HCT116 (cell line): ENCODE measurements around the gene SETD1B. TPM values are rescaled to one million over a fixed set of nuclear protein-coding genes. Genes with fewer than 3 reads are reported as not detected.

ENCODE experiments used
- ATAC-seq: fragments of 200-7000 bp; cut with Tn5 transposase; 2 replicates; pipeline ENCODE4 v1.9.1; 2020; ENCODE audit warnings: mild to moderate bottlenecking, moderate library complexity
- BruUV-seq: library from RNA; stranded (reverse); fragments of 400-500 nt; replicated peaks from 2 replicates; lab custom pipeline; 2021; lab: Mats Ljungman, UMichigan
- CTCF ChIA-PET: fragments of 300-600 bp; sonication (Branson Sonifier 250); formaldehyde crosslinking; loops from one replicate; lab custom pipeline; 2021; ENCODE audit warnings: antibody characterized with exemption; lab: Charles Lee
- POLR2A ChIA-PET: fragments of 300-600, 350-600 bp; sonication (Branson Sonifier 250); formaldehyde crosslinking; loops from one replicate; lab custom pipeline; 2021; ENCODE audit warnings: antibody characterized with exemption; lab: Charles Lee
- RAD21 ChIA-PET, 2 experiments: fragments of 300-600 bp; sonication (Branson Sonifier 250); formaldehyde crosslinking; loops; one replicate each; lab custom pipeline; 2023; ENCODE audit warnings: low total read pairs in 2 of 2; ENCODE audit not compliant: uncharacterized antibody in 2 of 2, unreplicated experiment in 2 of 2, low non-redundant PET in 1 of 2; lab: Charles Lee
- DNase-seq: peaks from one replicate; pipeline ENCODE4 v3.0.0-alpha.2; 2010; ENCODE audit warnings: low read depth, low spot score
- H2AFZ ChIP-seq: fragments of 200-600 bp; shearing (Covaris generic), sonication (generic); 2 replicates; pipeline ENCODE4 v1.6.1; 2017; ENCODE audit warnings: low read depth, mixed run types, mixed read lengths, antibody characterized with exemption, low read length; ENCODE audit not compliant: poor library complexity, severe bottlenecking
- H3K27ac ChIP-seq: 2 replicates; pipeline ENCODE4 v1.5.1; 2012; ENCODE audit warnings: low read depth, low read length
- H3K27me3 ChIP-seq: fragments of 200-600 bp; sonication (generic); 2 replicates; pipeline ENCODE4 v1.6.1; 2016; ENCODE audit warnings: mixed run types, low read length, mixed read lengths; ENCODE audit not compliant: insufficient read depth
- H3K36me3 ChIP-seq, 2 experiments: fragments of 200-500 bp in 1 of 2; fragments of 200-600 bp in 1 of 2; sonication (Bioruptor generic) in 1 of 2; sonication (generic) in 1 of 2; 2 replicates each; pipeline versions ENCODE4 v1.5.1 to v1.6.1; 2014 to 2016; ENCODE audit warnings: low read length in 2 of 2, inconsistent platforms in 1 of 2, mixed read lengths in 1 of 2, mixed run types in 1 of 2; ENCODE audit not compliant: insufficient read depth in 2 of 2, control insufficient read depth in 1 of 2
- H3K4me1 ChIP-seq, 2 experiments: fragments of 200-600 bp in 1 of 2; sonication (generic) in 1 of 2; 2 replicates each; pipeline versions ENCODE4 v1.5.1 to v1.6.1; 2012 to 2017; ENCODE audit warnings: low read length in 2 of 2, inconsistent platforms in 1 of 2, mild to moderate bottlenecking in 1 of 2, mixed read lengths in 1 of 2, mixed run types in 1 of 2, moderate library complexity in 1 of 2; ENCODE audit not compliant: insufficient read depth in 2 of 2, control insufficient read depth in 1 of 2
- H3K4me2 ChIP-seq: fragments of 200-600 bp; sonication (generic); 2 replicates; pipeline ENCODE4 v1.6.1; 2017; ENCODE audit warnings: mixed run types, low read length, mixed read lengths
- H3K4me3 ChIP-seq, 2 experiments: fragments of 200-600 bp in 1 of 2; sonication (generic) in 1 of 2; replicated peaks in 1 of 2; 2 replicates each; pipeline ENCODE4 v1.5.1; 2011 to 2016; ENCODE audit warnings: low read length in 2 of 2, control low read depth in 1 of 2, low read depth in 1 of 2, mild to moderate bottlenecking in 1 of 2, mixed read lengths in 1 of 2, mixed run types in 1 of 2
- H3K79me2 ChIP-seq: fragments of 200-600 bp; sonication (generic); 2 replicates; pipeline ENCODE4 v1.6.1; 2017; ENCODE audit warnings: mild to moderate bottlenecking, mixed run types, low read length, moderate library complexity, mixed read lengths; ENCODE audit not compliant: insufficient read depth
- H3K9ac ChIP-seq: fragments of 200-600 bp; sonication (generic); 2 replicates; pipeline ENCODE4 v1.6.1; 2016; ENCODE audit warnings: low read length, mixed read lengths
- H3K9me2 ChIP-seq: fragments of 200-600 bp; sonication (generic), shearing (Covaris generic); 2 replicates; pipeline ENCODE4 v1.6.1; 2017; ENCODE audit warnings: mixed run types, mild to moderate bottlenecking, moderate library complexity; ENCODE audit not compliant: insufficient read depth
- H3K9me3 ChIP-seq, 2 experiments: fragments of 200-500 bp in 1 of 2; fragments of 200-600 bp in 1 of 2; sonication (Bioruptor generic) in 1 of 2; sonication (generic) in 1 of 2; 2 replicates each; pipeline ENCODE4 v1.6.1; 2014 to 2017; ENCODE audit warnings: low read length in 2 of 2, mixed read lengths in 2 of 2, inconsistent platforms in 1 of 2, low read depth in 1 of 2, mild to moderate bottlenecking in 1 of 2, mixed run types in 1 of 2, moderate library complexity in 1 of 2; ENCODE audit not compliant: control insufficient read depth in 1 of 2, insufficient read depth in 1 of 2
- H4K20me1 ChIP-seq: fragments of 200-600 bp; sonication (generic), shearing (Covaris generic); 2 replicates; pipeline ENCODE4 v1.6.1; 2017; ENCODE audit warnings: mixed run types, mild to moderate bottlenecking, moderate library complexity; ENCODE audit not compliant: insufficient read depth
- CBX3 ChIP-seq: IDR thresholded peaks from 2 replicates; pipeline ENCODE4 v1.6.1; 2012; ENCODE audit warnings: low read depth
- EGR1 ChIP-seq: IDR thresholded peaks from 2 replicates; pipeline ENCODE4 v1.6.1; 2012; ENCODE audit warnings: low read depth
- ELF1 ChIP-seq: IDR thresholded peaks from 2 replicates; pipeline ENCODE4 v1.6.1; 2012; ENCODE audit warnings: low read depth, borderline replicate concordance
- EZH2 ChIP-seq: fragments of 200-600 bp; sonication (generic); IDR thresholded peaks from 2 replicates; pipeline ENCODE4 v1.6.1; 2017; ENCODE audit warnings: antibody characterized with exemption, mixed run types
- EZH2phosphoT487 ChIP-seq: fragments of 200-600 bp; IDR thresholded peaks from 2 replicates; pipeline ENCODE4 v1.6.1; 2018; ENCODE audit warnings: antibody characterized with exemption, borderline replicate concordance
- FOSL1 ChIP-seq: IDR thresholded peaks from 2 replicates; pipeline ENCODE4 v1.6.1; 2012; ENCODE audit warnings: low read depth
- JUND ChIP-seq: IDR thresholded peaks from 2 replicates; pipeline ENCODE4 v1.6.1; 2012
- POLR2A ChIP-seq: IDR thresholded peaks from 2 replicates; pipeline ENCODE4 v1.7.0; 2011; ENCODE audit warnings: borderline replicate concordance; ENCODE audit not compliant: insufficient read depth, insufficient read length; ENCODE audit errors: extremely low read depth
- POLR2AphosphoS5 ChIP-seq: IDR thresholded peaks from 2 replicates; pipeline ENCODE4 v1.6.1; 2011; ENCODE audit warnings: mild to moderate bottlenecking, low read depth, low read length, moderate library complexity
- RAD21 ChIP-seq: IDR thresholded peaks from 2 replicates; pipeline ENCODE4 v1.6.1; 2012; ENCODE audit warnings: low read depth, mild to moderate bottlenecking
- SIN3A ChIP-seq: IDR thresholded peaks from 2 replicates; pipeline ENCODE4 v1.6.1; 2012; ENCODE audit warnings: low read depth
- SRF ChIP-seq: IDR thresholded peaks from 2 replicates; pipeline ENCODE4 v1.6.1; 2012; ENCODE audit warnings: low read depth
- TCF7L2 ChIP-seq: IDR thresholded peaks from 2 replicates; pipeline ENCODE4 v1.7.0; 2011; ENCODE audit warnings: borderline replicate concordance, inconsistent platforms; ENCODE audit not compliant: insufficient read depth, insufficient read length; ENCODE audit errors: extremely low read depth
- YY1 ChIP-seq: IDR thresholded peaks from 2 replicates; pipeline ENCODE4 v1.6.1; 2011; ENCODE audit warnings: low read length, low read depth, moderate library complexity, mild to moderate bottlenecking; ENCODE audit not compliant: insufficient replicate concordance; ENCODE audit errors: extremely low read depth
- intact Hi-C: fragments of 100-400 bp; cut with micrococcal nuclease; formaldehyde crosslinking; loops from 2 replicates; pipeline ENCODE4 v1.10.0; 2022
- total RNA-seq: library from RNA; stranded (reverse); gene quantifications from one replicate; pipeline ENCODE4 v1.2.1, GENCODE V29; 2021; ENCODE audit not compliant: unreplicated experiment
- TF ChIP-seq, protein P1 (sequence below): IDR thresholded peaks from 2 replicates; pipeline ENCODE4 v1.6.1; 2012
- TF ChIP-seq, protein P2 (sequence below): IDR thresholded peaks from 2 replicates; pipeline ENCODE4 v1.6.1; 2011; ENCODE audit warnings: mild to moderate bottlenecking, low read length, moderate library complexity; ENCODE audit not compliant: insufficient replicate concordance; ENCODE audit errors: extremely low read depth
- TF ChIP-seq, protein P3 (sequence below), 3 experiments: fragments of 200-600 bp in 1 of 3; sonication (generic) in 1 of 3; IDR thresholded peaks in 2 of 3; conservative IDR thresholded peaks in 1 of 3; 2 replicates each; pipeline ENCODE4 v1.5.1; 2012 to 2017; ENCODE audit warnings: low read depth in 2 of 3, low read length in 2 of 3, antibody characterized with exemption in 1 of 3, borderline replicate concordance in 1 of 3, control low read depth in 1 of 3, mild to moderate bottlenecking in 1 of 3, mixed read lengths in 1 of 3, mixed run types in 1 of 3, moderate library complexity in 1 of 3; ENCODE audit not compliant: insufficient read depth in 1 of 3

SETD1B gene
- total RNA-seq, 1 experiment from 2014 or later = 17.5 TPM

DNA sequence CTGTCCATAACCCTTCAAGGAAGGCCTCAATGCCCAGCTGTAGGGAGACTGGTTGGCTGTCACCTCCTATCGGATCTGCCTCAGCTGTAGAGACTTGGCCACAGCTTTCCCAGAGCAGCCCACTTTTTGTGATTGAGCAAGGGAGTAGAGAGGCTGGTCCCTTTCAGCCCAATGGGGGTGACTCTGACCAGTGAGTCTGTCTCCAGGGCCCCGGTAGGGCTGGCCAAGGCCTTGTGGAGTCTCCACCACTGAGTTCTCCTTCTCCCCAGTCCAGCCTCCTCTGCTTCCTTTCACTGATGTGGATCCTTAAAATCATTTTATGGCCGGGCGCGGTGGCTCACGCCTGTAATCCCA is 69.4 kb downstream of the SETD1B start:
- no peaks in the 10 kb centered on the region for H3K9me2 ChIP-seq
- no peak for TF ChIP-seq RAD21
- TF ChIP-seq EZH2 = no peak
- TF ChIP-seq SIN3A = no peak
- no peak for TF ChIP-seq EGR1
- TF ChIP-seq EZH2phosphoT487 = no peak
- TF ChIP-seq, protein P1, sequence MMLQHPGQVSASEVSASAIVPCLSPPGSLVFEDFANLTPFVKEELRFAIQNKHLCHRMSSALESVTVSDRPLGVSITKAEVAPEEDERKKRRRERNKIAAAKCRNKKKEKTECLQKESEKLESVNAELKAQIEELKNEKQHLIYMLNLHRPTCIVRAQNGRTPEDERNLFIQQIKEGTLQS = no peak
- no peak for TF ChIP-seq POLR2AphosphoS5
- no peak for TF ChIP-seq YY1
- no peak for TF ChIP-seq FOSL1
- TF ChIP-seq, protein P2, sequence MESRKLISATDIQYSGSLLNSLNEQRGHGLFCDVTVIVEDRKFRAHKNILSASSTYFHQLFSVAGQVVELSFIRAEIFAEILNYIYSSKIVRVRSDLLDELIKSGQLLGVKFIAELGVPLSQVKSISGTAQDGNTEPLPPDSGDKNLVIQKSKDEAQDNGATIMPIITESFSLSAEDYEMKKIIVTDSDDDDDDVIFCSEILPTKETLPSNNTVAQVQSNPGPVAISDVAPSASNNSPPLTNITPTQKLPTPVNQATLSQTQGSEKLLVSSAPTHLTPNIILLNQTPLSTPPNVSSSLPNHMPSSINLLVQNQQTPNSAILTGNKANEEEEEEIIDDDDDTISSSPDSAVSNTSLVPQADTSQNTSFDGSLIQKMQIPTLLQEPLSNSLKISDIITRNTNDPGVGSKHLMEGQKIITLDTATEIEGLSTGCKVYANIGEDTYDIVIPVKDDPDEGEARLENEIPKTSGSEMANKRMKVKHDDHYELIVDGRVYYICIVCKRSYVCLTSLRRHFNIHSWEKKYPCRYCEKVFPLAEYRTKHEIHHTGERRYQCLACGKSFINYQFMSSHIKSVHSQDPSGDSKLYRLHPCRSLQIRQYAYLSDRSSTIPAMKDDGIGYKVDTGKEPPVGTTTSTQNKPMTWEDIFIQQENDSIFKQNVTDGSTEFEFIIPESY = no peak
- no peak for TF ChIP-seq ELF1
- TF ChIP-seq CBX3 = no peak
- TF ChIP-seq TCF7L2 = no peak
- no peak for TF ChIP-seq POLR2A
- TF ChIP-seq, protein P3, sequence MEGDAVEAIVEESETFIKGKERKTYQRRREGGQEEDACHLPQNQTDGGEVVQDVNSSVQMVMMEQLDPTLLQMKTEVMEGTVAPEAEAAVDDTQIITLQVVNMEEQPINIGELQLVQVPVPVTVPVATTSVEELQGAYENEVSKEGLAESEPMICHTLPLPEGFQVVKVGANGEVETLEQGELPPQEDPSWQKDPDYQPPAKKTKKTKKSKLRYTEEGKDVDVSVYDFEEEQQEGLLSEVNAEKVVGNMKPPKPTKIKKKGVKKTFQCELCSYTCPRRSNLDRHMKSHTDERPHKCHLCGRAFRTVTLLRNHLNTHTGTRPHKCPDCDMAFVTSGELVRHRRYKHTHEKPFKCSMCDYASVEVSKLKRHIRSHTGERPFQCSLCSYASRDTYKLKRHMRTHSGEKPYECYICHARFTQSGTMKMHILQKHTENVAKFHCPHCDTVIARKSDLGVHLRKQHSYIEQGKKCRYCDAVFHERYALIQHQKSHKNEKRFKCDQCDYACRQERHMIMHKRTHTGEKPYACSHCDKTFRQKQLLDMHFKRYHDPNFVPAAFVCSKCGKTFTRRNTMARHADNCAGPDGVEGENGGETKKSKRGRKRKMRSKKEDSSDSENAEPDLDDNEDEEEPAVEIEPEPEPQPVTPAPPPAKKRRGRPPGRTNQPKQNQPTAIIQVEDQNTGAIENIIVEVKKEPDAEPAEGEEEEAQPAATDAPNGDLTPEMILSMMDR (IDR thresholded peaks at IDR 0.05 in 2 of 3, conservative IDR thresholded peaks at IDR 0.05 in 1 of 3; ENCODE audit: borderline replicate concordance in 1 of 3, insufficient read depth in 1 of 3, low read depth in 2 of 3, low read length in 2 of 3) = no peak
- TF ChIP-seq SRF = no peak
- TF ChIP-seq JUND = no peak
- no peaks in the 10 kb centered on the region for H3K36me3 ChIP-seq
- ChIA-PET RAD21 (no interaction called here), CTCF (interaction anchor here (1.0 to 1.5 kb wide), 2 partner anchors 15 to 61 kb away, joined by 3 to 4 read pairs; partner anchors contain the start of gene PSMD9), POLR2A (no interaction called here)
- H3K9me3 ChIP-seq = no peaks in the 10 kb centered on the region
- H3K27me3 ChIP-seq = no peaks in the 10 kb centered on the region
- no peak overlapping the region for H2AFZ ChIP-seq
- H3K4me1 ChIP-seq = peaks cover 0 to 5% of the 10 kb centered on the region in 2 experiments; a peak in 1 of 4 replicates
- no peak for ATAC-seq
- intact Hi-C loops = no loop called here
- no TSS peak for BruUV-seq
- no peaks in the 10 kb centered on the region for H4K20me1 ChIP-seq
- H3K4me2 ChIP-seq = no peak overlapping the region
- H3K79me2 ChIP-seq = no peaks in the 10 kb centered on the region
- H3K9ac ChIP-seq = no peak overlapping the region
- H3K4me3 ChIP-seq = no peak overlapping the region
- DNase-seq = no peak
- no peak overlapping the region for H3K27ac ChIP-seq
